Keratinocyte (primary cell): ENCODE measurements around the gene CCBE1. TPM values are rescaled to one million over a fixed set of nuclear protein-coding genes. Genes with fewer than 3 reads are reported as not detected.

ENCODE experiments used
- DNase-seq: peaks from one replicate; pipeline ENCODE4 v3.0.0-alpha.2; 2011; ENCODE audit warnings: low read depth, missing footprints, low spot score
- FAIRE-seq: peaks from 2 replicates; lab custom pipeline; 2011; peaks lifted over from hg19 to GRCh38; lab: Jason Lieb, UNC
- H2AFZ ChIP-seq: 2 replicates; pipeline ENCODE4 v1.6.0; 2012; ENCODE audit warnings: low read length, control low read depth, inconsistent platforms; ENCODE audit not compliant: control insufficient read depth
- H3K27ac ChIP-seq: 2 replicates; pipeline ENCODE4 v1.5.1; 2011; ENCODE audit warnings: low read length; ENCODE audit not compliant: control insufficient read depth, insufficient read depth
- H3K27me3 ChIP-seq: 3 replicates; pipeline ENCODE4 v1.6.0; 2011; ENCODE audit warnings: low read length; ENCODE audit not compliant: control insufficient read depth, insufficient read depth; ENCODE audit errors: extremely low read depth
- H3K36me3 ChIP-seq, 2 experiments: 2 replicates in 1 of 2; 3 replicates in 1 of 2; pipeline ENCODE4 v1.5.1; 2011; ENCODE audit warnings: low read length in 2 of 2, mild to moderate bottlenecking in 1 of 2; ENCODE audit not compliant: control insufficient read depth in 2 of 2, insufficient read depth in 2 of 2; ENCODE audit errors: extremely low read depth in 1 of 2
- H3K4me1 ChIP-seq: 3 replicates; pipeline ENCODE4 v1.5.1; 2011; ENCODE audit warnings: low read length; ENCODE audit not compliant: control insufficient read depth, insufficient read depth; ENCODE audit errors: extremely low read depth
- H3K4me2 ChIP-seq: 3 replicates; pipeline ENCODE4 v1.6.0; 2011; ENCODE audit warnings: low read depth, low read length; ENCODE audit not compliant: control insufficient read depth, insufficient read depth; ENCODE audit errors: extremely low read depth
- H3K4me3 ChIP-seq, 3 experiments: fragments of 200-600 bp in 1 of 3; sonication (generic) in 1 of 3; 2 replicates in 2 of 3; 3 replicates in 1 of 3; pipeline ENCODE4 v1.5.1; 2011 to 2016; ENCODE audit warnings: low read length in 3 of 3, mild to moderate bottlenecking in 3 of 3, control low read depth in 2 of 3, inconsistent platforms in 1 of 3, low read depth in 1 of 3, mixed read lengths in 1 of 3, mixed run types in 1 of 3, moderate library complexity in 1 of 3; ENCODE audit not compliant: control insufficient read depth in 2 of 3, insufficient read depth in 2 of 3; ENCODE audit errors: extremely low read depth in 1 of 3
- H3K79me2 ChIP-seq: 2 replicates; pipeline ENCODE4 v1.6.0; 2012; ENCODE audit warnings: low read length; ENCODE audit not compliant: control insufficient read depth, insufficient read depth
- H3K9ac ChIP-seq: 3 replicates; pipeline ENCODE4 v1.6.0; 2011; ENCODE audit warnings: low read length; ENCODE audit not compliant: control insufficient read depth, insufficient read depth; ENCODE audit errors: extremely low read depth
- H3K9me1 ChIP-seq: 3 replicates; pipeline ENCODE4 v1.6.0; 2011; ENCODE audit warnings: low read length; ENCODE audit not compliant: control insufficient read depth, insufficient read depth; ENCODE audit errors: extremely low read depth
- H3K9me3 ChIP-seq: 2 replicates; pipeline ENCODE4 v1.5.1; 2012; ENCODE audit warnings: low read depth, low read length; ENCODE audit not compliant: control insufficient read depth
- H4K20me1 ChIP-seq: 3 replicates; pipeline ENCODE4 v1.6.0; 2011; ENCODE audit warnings: low read length; ENCODE audit not compliant: control insufficient read depth, insufficient read depth; ENCODE audit errors: extremely low read depth
- CTCF ChIP-seq, 3 experiments: IDR thresholded peaks in 1 of 3; conservative IDR thresholded peaks in 1 of 3; optimal IDR thresholded peaks in 1 of 3; 2 replicates in 2 of 3; 3 replicates in 1 of 3; pipeline versions ENCODE3 to v1.5.1; 2011; ENCODE audit warnings: low read length in 3 of 3, mild to moderate bottlenecking in 3 of 3, moderate library complexity in 2 of 3, control low read depth in 1 of 3, inconsistent platforms in 1 of 3; ENCODE audit not compliant: insufficient read depth in 2 of 3; ENCODE audit errors: extremely low read depth in 1 of 3
- EZH2 ChIP-seq: IDR thresholded peaks from one replicate; pipeline ENCODE4 v1.6.1; 2012; ENCODE audit warnings: inconsistent platforms, mild to moderate bottlenecking, low read length, moderate library complexity
- dilution Hi-C: fragments of 300-500 bp; cut with MboI; formaldehyde crosslinking; loops from one replicate; pipeline ENCODE4 v1.7.0; 2020; ENCODE audit warnings: low sequenced_read_pairs; ENCODE audit not compliant: extremely low pct_ligation_motif_present
- polyA plus RNA-seq, 5 experiments: library from polyadenylated mRNA; depleted of rRNA in 3 of 5; stranded (reverse) in 3 of 5; stranded (forward) in 1 of 5; unstranded in 1 of 5; fragments of >200 nt; gene quantifications; 1 replicate in 1 of 5; 2 replicates in 3 of 5; 3 replicates in 1 of 5; pipeline versions ENCODE4 v1.2.1 to v1.2.3, GENCODE V29; 2011 to 2012; ENCODE audit warnings: missing spikeins in 2 of 5, low read depth in 1 of 5, low replicate concordance in 1 of 5

The CCBE1 gene
- polyA plus RNA-seq, 1 donor (not counting 4 experiments of a cell fraction or from before 2014, with no cell fraction given), result 20.1 TPM

- H3K4me3 ChIP-seq, result no peak overlapping the region
- no peaks in the 10 kb centered on the region for H3K9me1 ChIP-seq
- no peak for DNase-seq
- FAIRE-seq, result no peak
- H3K9ac ChIP-seq, result no peak overlapping the region
- H3K36me3 ChIP-seq, result no peaks in the 10 kb centered on the region
- no peaks in the 10 kb centered on the region for H3K4me1 ChIP-seq
- no peak overlapping the region for H3K27ac ChIP-seq
- no peak overlapping the region for H2AFZ ChIP-seq
- TF ChIP-seq CTCF (optimal IDR thresholded peaks at IDR 0.05 in 1 of 3, IDR thresholded peaks at IDR 0.05 in 1 of 3, conservative IDR thresholded peaks at IDR 0.05 in 1 of 3; ENCODE audit: extremely low read depth in 1 of 3, insufficient read depth in 2 of 3, low read length in 3 of 3), result no peak
- H3K79me2 ChIP-seq, result no peaks in the 10 kb centered on the region
- dilution Hi-C loops, result no loop called here
- no peaks in the 10 kb centered on the region for H3K27me3 ChIP-seq
- H3K4me2 ChIP-seq, result no peak overlapping the region
- no peaks in the 10 kb centered on the region for H4K20me1 ChIP-seq
- H3K9me3 ChIP-seq, result no peaks in the 10 kb centered on the region
Measured at GRCh38 chr18:59569390-59569791, 127.8 kb downstream of the CCBE1 start.

- H3K27ac ChIP-seq, result no peak overlapping the region
- no peaks in the 10 kb centered on the region for H3K9me1 ChIP-seq
- H3K4me1 ChIP-seq, result no peaks in the 10 kb centered on the region
- no peak overlapping the region for H2AFZ ChIP-seq
- TF ChIP-seq EZH2, result no peak
- TF ChIP-seq CTCF (optimal IDR thresholded peaks at IDR 0.05 in 1 of 3, IDR thresholded peaks at IDR 0.05 in 1 of 3, conservative IDR thresholded peaks at IDR 0.05 in 1 of 3; ENCODE audit: extremely low read depth in 1 of 3, insufficient read depth in 2 of 3, low read length in 3 of 3), result no peak
- no peak overlapping the region for H3K4me3 ChIP-seq
- no peaks in the 10 kb centered on the region for H3K79me2 ChIP-seq
- no peak overlapping the region for H3K4me2 ChIP-seq
- H3K9ac ChIP-seq, result no peak overlapping the region
- no peaks in the 10 kb centered on the region for H3K36me3 ChIP-seq
- no peaks in the 10 kb centered on the region for H3K9me3 ChIP-seq
- dilution Hi-C loops, result no loop called here
- FAIRE-seq (no peak), DNase-seq (no peak)
- H3K27me3 ChIP-seq, result no peaks in the 10 kb centered on the region
- no peaks in the 10 kb centered on the region for H4K20me1 ChIP-seq
Measured at GRCh38 chr18:59567431-59567830, 129.8 kb downstream of the CCBE1 start.
